GM21447 (cell line): Measurements from ENCODE around the gene ARVCF.

Experiments used
- ATAC-seq: cut with Tn5 transposase; IDR thresholded peaks from one replicate; pipeline ENCODE4 v1.9.1; 2021; ENCODE audit not compliant: unreplicated experiment

Gene ARVCF

GRCh38 chr22:20016734-20017621 lies at the start of gene ARVCF:
TSS of gene ARVCF (minus strand) at chr22:20016823. CDS start at chr22:19990794, 26,029 bp downstream.
- ATAC-seq, result peak; percentile 52

GRCh38 chr22:20065896-20066616 lies 49.4 kb upstream of the ARVCF start:
- no peak for ATAC-seq

DNA sequence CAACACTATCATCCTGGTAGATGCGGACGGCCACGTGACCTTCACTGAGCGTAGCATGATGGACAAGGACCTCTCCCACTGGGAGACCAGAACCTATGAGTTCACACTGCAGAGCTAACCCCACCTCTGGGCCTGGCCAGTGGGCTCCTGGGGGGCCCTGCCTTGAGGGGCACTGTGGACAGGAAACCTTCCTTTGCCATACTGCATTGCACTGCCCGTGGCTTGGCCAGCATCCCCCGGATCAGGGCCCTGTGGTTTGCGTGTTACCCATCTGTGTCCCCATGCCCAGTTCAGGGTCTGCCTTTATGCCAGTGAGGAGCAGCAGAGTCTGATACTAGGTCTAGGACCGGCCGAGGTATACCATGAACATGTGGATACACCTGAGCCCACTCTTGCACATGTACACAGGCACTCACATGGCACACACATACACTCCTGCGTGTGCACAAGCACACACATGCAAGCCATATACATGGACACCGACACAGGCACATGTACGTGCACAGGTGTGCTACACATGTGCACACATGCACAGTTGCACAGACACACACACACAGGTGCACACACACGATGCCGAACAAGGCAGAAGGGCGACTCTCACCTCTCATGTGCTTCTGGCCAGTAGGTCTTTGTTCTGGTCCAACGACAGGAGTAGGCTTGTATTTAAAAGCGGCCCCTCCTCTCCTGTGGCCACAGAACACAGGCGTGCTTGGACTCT lies 48.1 kb upstream of the ARVCF start:
- no peak for ATAC-seq

DNA sequence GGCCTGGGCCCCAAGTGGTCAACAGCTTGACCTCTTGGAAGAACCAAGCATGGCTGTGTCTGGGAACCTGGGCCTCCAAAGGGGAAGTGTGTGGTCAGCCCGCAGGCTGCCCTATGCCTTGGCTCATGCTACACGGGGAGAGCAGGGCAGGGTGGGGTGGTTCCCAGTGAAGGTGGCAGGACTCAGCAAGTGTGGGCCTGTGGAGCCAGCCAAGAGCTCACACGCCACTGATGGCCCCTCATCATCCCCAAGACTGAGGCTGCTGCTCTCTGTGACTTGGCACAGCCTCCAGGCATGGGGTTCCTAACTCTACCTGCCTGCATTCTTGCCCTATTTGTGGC lies 47.5 kb upstream of the ARVCF start:
- ATAC-seq, result no peak

- no peak for ATAC-seq
Observed at GRCh38 chr22:20063271-20064139, 46.9 kb upstream of the ARVCF start.

GRCh38 chr22:20062766-20063083 lies 46.1 kb upstream of the ARVCF start:
- no peak for ATAC-seq

- ATAC-seq, result no peak
Observed at GRCh38 chr22:20062043-20062765, 45.6 kb upstream of the ARVCF start.

DNA sequence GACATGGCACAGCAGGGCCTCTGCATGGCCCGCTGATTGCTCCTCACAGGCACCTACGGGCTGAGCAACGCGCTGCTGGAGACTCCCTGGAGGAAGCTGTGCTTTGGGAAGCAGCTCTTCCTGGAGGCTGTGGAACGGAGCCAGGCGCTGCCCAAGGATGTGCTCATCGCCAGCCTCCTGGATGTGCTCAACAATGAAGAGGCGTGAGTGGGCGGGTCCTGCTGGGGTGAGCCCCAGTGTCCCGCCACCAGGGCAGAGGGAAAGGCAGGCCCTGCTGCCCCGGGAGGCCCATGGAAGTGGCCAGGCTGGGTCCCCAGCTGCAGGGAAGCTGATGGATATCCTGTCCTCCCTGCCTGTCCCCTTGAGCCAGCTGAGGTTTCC lies 44.8 kb upstream of the ARVCF start:
- no peak for ATAC-seq

- no peak for ATAC-seq
Observed at GRCh38 chr22:20060700-20061480, 44.3 kb upstream of the ARVCF start.

DNA sequence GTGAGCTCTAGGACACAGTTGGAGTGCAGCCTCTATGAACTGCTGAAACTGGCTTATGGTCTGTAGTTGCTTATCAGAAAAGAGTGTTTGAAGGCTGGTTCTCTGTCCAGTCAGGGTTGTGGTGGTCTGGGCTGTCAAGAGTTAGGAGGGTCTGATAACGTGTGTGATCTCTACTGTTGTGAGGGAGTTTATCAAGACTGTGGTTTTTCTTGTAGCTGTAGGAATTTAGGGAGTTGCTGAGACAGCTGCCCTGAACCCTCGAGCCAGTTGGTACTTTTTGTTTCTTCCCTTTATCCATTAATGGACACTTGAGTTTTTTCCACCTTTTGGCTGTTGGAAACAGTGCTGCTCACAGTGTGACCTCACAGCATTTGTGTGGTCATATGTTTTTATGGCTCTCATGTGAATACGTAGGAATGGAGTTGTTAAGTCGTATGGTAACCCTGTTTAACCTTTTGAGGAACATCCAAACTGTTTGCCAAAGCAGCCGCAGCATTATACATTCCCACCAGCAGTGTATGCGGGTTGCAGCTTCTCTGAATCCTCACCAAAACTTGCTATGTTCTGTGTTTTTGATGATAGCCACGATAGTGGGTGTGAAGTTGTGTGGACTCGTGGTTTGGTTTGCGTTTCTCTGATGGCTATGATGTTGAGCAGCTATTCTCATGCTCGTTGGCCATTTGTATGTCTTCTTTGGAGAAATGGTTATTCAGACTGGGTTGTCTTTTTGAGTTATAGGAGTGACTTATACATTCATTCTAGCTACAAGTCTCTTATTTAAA lies 42.6 kb upstream of the ARVCF start:
- ATAC-seq, result no peak

GRCh38 chr22:20057596-20058268 lies 41.1 kb upstream of the ARVCF start:
- ATAC-seq, result no peak

- ATAC-seq, result no peak
Observed at GRCh38 chr22:20056696-20057386, 40.2 kb upstream of the ARVCF start.

DNA sequence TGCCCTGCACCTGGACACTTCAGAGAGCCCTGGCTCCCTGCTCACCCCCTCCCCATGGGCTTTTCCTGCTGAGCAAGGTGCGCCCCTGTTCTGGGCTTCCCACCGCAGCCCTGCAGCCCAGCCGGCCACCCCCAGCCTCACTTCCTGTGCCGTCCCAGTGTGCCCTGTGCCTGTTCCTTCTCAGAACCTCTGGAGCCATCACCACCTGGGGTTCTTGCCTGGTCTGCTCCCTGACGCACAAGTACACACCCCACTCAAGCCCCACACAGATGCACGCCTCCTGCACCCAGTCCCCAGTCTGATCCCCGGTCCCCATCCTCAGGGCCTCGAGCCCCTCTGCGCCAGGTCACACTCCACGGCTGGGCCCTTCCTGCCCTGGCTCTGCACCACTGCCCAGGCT lies 39.5 kb upstream of the ARVCF start:
- ATAC-seq, result no peak

DNA sequence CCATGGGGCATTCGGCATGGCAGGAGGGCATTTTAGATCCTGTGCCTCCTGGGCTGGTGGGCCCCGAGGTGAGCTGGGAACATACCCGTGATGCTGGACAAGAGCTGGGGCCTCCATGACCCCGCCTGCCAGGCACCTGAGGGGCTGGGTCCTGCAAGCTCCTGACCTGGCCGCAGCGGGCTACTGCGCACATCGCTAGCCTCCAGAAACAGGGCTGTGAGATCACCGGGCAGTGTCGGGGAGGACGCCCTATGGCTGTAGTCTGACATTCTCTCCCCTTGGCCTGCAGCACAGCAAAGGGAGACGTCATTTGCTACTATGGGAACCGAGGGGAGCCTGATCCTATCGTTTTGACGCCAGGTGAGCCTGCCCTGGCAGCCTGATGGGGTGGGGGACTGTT lies 39.0 kb upstream of the ARVCF start:
- ATAC-seq, result no peak

DNA sequence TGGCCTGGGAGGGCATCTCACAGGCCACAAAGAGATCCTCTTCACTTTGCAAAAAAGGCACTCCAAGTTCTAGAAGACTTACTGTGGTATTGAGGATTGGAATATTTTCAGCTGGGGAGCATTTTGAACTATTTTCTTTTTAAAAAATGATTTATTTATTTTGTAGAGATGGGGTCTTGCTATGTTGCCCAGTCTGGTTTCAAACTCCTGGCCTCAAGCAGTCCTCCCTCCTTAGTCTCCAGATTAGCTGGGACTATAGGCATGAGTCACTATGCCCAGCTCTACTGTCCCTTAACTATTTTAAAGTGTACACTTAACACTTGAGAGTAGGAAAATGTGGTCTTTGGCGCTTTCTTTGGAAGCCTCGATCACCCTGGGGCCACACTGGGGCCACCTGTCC lies 38.5 kb upstream of the ARVCF start:
- ATAC-seq, result no peak

GRCh38 chr22:20054485-20054884 lies 37.9 kb upstream of the ARVCF start:
- no peak for ATAC-seq

DNA sequence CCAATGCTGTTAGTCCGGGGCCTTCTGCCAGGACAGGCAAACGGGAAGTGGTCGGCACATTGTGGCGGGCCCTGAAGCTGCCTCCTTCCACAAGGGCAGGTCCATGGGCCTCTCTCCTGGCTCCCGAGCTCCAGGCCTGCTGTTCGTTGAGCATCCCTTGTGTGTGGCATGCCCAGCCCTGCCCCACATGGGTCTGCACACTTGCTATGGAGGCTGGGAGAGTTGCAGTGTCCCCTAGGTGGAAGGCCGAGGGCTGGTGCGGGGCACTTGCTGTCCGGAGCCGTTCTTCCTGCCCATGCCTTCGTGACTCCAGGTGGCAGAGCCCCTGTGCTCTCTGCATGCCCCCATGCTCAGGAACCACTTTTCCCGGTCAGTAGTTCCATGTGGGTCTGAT lies 37.4 kb upstream of the ARVCF start:
- ATAC-seq, result no peak
